ENCODE measurements around the gene BRAT1. TPM values are rescaled to one million over a fixed set of nuclear protein-coding genes. Genes with fewer than 3 reads are reported as not detected.

The BRAT1 gene
- total and polyA plus RNA-seq, 2 experiments from 2014 or later = 32.5 to 76.8 TPM

DNA sequence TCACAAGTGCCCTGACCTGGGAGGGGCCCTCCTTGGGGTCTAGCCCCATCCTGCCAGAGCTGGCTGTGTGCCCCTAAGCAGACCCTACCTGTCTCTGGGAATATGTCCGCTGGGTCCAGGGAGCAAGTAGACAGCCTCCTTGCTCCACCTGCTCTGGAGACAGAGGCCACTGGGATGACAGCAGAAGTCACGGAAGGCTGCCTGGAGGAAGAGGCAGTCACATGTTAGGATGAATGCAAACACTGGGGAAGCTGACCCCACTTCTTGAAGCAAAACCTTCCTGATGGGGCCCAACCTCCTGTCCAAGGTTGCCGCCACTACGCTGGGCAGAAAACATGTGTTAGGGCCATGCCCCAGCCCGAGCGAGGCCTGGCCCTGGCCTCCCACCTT is 47.4 kb downstream of the BRAT1 start:
- no peak overlapping the region for H2AFZ ChIP-seq
- no peak overlapping the region for H3K4me3 ChIP-seq
- peaks cover 8% of the 10 kb centered on the region for H3K27me3 Mint-ChIP-seq (ENCODE audit: insufficient read depth, low read depth, poor library complexity)
- no peaks in the 10 kb centered on the region for H3K9me3 Mint-ChIP-seq
- H3K4me1 ChIP-seq (ENCODE audit: insufficient read depth) = no peaks in the 10 kb centered on the region
- ATAC-seq = no peak
- peaks cover 11% of the 10 kb centered on the region; the same call in 2 of the 3 replicates for H3K4me1 Mint-ChIP-seq
- H3K4me2 ChIP-seq = no peak overlapping the region
- TF ChIP-seq ZNF114 (CRISPR knock-in tag; IDR thresholded peaks at IDR 0.05) (no peak), NANOG (IDR thresholded peaks at IDR 0.05; ENCODE audit: borderline replicate concordance) (no peak), EZH2 (IDR thresholded peaks at IDR 0.05; ENCODE audit: low read depth, unreplicated experiment) (no peak), JUNB (IDR thresholded peaks at IDR 0.05; ENCODE audit: unreplicated experiment) (no peak), CREB1 (CRISPR knock-in tag; IDR thresholded peaks at IDR 0.05; ENCODE audit: low read depth) (no peak), ZNF331 (CRISPR knock-in tag; IDR thresholded peaks at IDR 0.05; ENCODE audit: low read depth) (no peak), EZH2phosphoT487 (IDR thresholded peaks at IDR 0.05; ENCODE audit: unreplicated experiment) (no peak), STAT1 (IDR thresholded peaks at IDR 0.05; ENCODE audit: unreplicated experiment) (no peak), POLR2AphosphoS5 (IDR thresholded peaks at IDR 0.05; ENCODE audit: low read depth) (no peak)
- TF ChIP-seq, protein P1, sequence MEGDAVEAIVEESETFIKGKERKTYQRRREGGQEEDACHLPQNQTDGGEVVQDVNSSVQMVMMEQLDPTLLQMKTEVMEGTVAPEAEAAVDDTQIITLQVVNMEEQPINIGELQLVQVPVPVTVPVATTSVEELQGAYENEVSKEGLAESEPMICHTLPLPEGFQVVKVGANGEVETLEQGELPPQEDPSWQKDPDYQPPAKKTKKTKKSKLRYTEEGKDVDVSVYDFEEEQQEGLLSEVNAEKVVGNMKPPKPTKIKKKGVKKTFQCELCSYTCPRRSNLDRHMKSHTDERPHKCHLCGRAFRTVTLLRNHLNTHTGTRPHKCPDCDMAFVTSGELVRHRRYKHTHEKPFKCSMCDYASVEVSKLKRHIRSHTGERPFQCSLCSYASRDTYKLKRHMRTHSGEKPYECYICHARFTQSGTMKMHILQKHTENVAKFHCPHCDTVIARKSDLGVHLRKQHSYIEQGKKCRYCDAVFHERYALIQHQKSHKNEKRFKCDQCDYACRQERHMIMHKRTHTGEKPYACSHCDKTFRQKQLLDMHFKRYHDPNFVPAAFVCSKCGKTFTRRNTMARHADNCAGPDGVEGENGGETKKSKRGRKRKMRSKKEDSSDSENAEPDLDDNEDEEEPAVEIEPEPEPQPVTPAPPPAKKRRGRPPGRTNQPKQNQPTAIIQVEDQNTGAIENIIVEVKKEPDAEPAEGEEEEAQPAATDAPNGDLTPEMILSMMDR (conservative IDR thresholded peaks at IDR 0.05; ENCODE audit: low read depth in 2 of 2) = no peak
- TF ChIP-seq, protein P2, sequence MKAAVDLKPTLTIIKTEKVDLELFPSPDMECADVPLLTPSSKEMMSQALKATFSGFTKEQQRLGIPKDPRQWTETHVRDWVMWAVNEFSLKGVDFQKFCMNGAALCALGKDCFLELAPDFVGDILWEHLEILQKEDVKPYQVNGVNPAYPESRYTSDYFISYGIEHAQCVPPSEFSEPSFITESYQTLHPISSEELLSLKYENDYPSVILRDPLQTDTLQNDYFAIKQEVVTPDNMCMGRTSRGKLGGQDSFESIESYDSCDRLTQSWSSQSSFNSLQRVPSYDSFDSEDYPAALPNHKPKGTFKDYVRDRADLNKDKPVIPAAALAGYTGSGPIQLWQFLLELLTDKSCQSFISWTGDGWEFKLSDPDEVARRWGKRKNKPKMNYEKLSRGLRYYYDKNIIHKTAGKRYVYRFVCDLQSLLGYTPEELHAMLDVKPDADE (IDR thresholded peaks at IDR 0.05) = no peak
- TF ChIP-seq, protein P3, sequence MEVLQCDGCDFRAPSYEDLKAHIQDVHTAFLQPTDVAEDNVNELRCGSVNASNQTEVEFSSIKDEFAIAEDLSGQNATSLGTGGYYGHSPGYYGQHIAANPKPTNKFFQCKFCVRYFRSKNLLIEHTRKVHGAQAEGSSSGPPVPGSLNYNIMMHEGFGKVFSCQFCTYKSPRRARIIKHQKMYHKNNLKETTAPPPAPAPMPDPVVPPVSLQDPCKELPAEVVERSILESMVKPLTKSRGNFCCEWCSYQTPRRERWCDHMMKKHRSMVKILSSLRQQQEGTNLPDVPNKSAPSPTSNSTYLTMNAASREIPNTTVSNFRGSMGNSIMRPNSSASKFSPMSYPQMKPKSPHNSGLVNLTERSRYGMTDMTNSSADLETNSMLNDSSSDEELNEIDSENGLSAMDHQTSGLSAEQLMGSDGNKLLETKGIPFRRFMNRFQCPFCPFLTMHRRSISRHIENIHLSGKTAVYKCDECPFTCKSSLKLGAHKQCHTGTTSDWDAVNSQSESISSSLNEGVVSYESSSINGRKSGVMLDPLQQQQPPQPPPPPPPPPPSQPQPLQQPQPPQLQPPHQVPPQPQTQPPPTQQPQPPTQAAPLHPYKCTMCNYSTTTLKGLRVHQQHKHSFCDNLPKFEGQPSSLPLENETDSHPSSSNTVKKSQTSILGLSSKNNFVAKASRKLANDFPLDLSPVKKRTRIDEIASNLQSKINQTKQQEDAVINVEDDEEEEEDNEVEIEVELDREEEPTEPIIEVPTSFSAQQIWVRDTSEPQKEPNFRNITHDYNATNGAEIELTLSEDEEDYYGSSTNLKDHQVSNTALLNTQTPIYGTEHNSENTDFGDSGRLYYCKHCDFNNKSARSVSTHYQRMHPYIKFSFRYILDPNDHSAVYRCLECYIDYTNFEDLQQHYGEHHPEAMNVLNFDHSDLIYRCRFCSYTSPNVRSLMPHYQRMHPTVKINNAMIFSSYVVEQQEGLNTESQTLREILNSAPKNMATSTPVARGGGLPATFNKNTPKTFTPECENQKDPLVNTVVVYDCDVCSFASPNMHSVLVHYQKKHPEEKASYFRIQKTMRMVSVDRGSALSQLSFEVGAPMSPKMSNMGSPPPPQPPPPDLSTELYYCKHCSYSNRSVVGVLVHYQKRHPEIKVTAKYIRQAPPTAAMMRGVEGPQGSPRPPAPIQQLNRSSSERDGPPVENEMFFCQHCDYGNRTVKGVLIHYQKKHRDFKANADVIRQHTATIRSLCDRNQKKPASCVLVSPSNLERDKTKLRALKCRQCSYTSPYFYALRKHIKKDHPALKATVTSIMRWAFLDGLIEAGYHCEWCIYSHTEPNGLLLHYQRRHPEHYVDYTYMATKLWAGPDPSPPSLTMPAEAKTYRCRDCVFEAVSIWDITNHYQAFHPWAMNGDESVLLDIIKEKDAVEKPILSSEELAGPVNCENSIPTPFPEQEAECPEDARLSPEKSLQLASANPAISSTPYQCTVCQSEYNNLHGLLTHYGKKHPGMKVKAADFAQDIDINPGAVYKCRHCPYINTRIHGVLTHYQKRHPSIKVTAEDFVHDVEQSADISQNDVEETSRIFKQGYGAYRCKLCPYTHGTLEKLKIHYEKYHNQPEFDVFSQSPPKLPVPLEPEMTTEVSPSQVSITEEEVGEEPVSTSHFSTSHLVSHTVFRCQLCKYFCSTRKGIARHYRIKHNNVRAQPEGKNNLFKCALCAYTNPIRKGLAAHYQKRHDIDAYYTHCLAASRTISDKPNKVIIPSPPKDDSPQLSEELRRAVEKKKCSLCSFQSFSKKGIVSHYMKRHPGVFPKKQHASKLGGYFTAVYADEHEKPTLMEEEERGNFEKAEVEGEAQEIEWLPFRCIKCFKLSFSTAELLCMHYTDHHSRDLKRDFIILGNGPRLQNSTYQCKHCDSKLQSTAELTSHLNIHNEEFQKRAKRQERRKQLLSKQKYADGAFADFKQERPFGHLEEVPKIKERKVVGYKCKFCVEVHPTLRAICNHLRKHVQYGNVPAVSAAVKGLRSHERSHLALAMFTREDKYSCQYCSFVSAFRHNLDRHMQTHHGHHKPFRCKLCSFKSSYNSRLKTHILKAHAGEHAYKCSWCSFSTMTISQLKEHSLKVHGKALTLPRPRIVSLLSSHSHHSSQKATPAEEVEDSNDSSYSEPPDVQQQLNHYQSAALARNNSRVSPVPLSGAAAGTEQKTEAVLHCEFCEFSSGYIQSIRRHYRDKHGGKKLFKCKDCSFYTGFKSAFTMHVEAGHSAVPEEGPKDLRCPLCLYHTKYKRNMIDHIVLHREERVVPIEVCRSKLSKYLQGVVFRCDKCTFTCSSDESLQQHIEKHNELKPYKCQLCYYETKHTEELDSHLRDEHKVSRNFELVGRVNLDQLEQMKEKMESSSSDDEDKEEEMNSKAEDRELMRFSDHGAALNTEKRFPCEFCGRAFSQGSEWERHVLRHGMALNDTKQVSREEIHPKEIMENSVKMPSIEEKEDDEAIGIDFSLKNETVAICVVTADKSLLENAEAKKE (CRISPR knock-in tag; IDR thresholded peaks at IDR 0.05) = no peak
- TF ChIP-seq, protein P4, sequence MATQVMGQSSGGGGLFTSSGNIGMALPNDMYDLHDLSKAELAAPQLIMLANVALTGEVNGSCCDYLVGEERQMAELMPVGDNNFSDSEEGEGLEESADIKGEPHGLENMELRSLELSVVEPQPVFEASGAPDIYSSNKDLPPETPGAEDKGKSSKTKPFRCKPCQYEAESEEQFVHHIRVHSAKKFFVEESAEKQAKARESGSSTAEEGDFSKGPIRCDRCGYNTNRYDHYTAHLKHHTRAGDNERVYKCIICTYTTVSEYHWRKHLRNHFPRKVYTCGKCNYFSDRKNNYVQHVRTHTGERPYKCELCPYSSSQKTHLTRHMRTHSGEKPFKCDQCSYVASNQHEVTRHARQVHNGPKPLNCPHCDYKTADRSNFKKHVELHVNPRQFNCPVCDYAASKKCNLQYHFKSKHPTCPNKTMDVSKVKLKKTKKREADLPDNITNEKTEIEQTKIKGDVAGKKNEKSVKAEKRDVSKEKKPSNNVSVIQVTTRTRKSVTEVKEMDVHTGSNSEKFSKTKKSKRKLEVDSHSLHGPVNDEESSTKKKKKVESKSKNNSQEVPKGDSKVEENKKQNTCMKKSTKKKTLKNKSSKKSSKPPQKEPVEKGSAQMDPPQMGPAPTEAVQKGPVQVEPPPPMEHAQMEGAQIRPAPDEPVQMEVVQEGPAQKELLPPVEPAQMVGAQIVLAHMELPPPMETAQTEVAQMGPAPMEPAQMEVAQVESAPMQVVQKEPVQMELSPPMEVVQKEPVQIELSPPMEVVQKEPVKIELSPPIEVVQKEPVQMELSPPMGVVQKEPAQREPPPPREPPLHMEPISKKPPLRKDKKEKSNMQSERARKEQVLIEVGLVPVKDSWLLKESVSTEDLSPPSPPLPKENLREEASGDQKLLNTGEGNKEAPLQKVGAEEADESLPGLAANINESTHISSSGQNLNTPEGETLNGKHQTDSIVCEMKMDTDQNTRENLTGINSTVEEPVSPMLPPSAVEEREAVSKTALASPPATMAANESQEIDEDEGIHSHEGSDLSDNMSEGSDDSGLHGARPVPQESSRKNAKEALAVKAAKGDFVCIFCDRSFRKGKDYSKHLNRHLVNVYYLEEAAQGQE (IDR thresholded peaks at IDR 0.05; ENCODE audit: unreplicated experiment) = no peak
- H3K79me2 ChIP-seq (replicated peaks; ENCODE audit: insufficient read depth) = no peaks in the 10 kb centered on the region
- 0 out of 2 replicates have a peak, but pooled peaks cover 10% of the 10 kb centered on the region for H3F3A ChIP-seq (replicated peaks; ENCODE audit: low read depth)
- no peak for DNase-seq (ENCODE audit: low spot score)
- H4K20me1 ChIP-seq (replicated peaks; ENCODE audit: insufficient read depth) = no peaks in the 10 kb centered on the region
- no peaks in the 10 kb centered on the region for H3K9me2 ChIP-seq (ENCODE audit: insufficient read depth)
- H3K4me3 Mint-ChIP-seq = no peak overlapping the region
- no peaks in the 10 kb centered on the region for H3K36me3 Mint-ChIP-seq (ENCODE audit: low read depth)
- no peak overlapping the region for H3K27ac ChIP-seq (ENCODE audit: low read depth)
- no peaks in the 10 kb centered on the region for H3K27me3 ChIP-seq (ENCODE audit: insufficient read depth)
- no peaks in the 10 kb centered on the region for H3K36me3 ChIP-seq (ENCODE audit: insufficient read depth)
- H3K27ac Mint-ChIP-seq = no peak overlapping the region
